Thymus (tissue), 11 donors: ENCODE results near the gene KCNQ2. TPM values are rescaled to one million over a fixed set of nuclear protein-coding genes. Genes with fewer than 3 reads are reported as not detected.

ENCODE experiments used
- DNase-seq, 9 donors: peaks; one replicate each; pipeline ENCODE4 v3.0.0-alpha.2; 2013; ENCODE audit warnings: low spot score in 9 of 9, low read depth in 6 of 9, missing footprints in 1 of 9
- H3K27ac ChIP-seq, 2 donors: one replicate each; pipeline ENCODE4 v1.5.1; 2013; ENCODE audit warnings: control low read depth in 1 of 2, low read depth in 1 of 2, low read length in 1 of 2, mild to moderate bottlenecking in 1 of 2, moderate library complexity in 1 of 2
- H3K27me3 ChIP-seq, 2 donors: one replicate each; pipeline ENCODE4 v1.5.1; 2013; ENCODE audit warnings: low read length in 1 of 2; ENCODE audit not compliant: control insufficient read depth in 2 of 2, insufficient read depth in 1 of 2
- H3K36me3 ChIP-seq, 2 donors: one replicate each; pipeline ENCODE4 v1.5.1; 2013; ENCODE audit warnings: low read length in 1 of 2, mild to moderate bottlenecking in 1 of 2, moderate library complexity in 1 of 2; ENCODE audit not compliant: control insufficient read depth in 2 of 2, insufficient read depth in 2 of 2
- H3K4me1 ChIP-seq, 2 donors: one replicate each; pipeline ENCODE4 v1.5.1; 2013; ENCODE audit warnings: low read length in 2 of 2; ENCODE audit not compliant: control insufficient read depth in 2 of 2, insufficient read depth in 2 of 2
- H3K4me3 ChIP-seq, 2 donors: one replicate each; pipeline ENCODE4 v1.5.1; 2013; ENCODE audit warnings: low read length in 2 of 2, control low read depth in 1 of 2, mild to moderate bottlenecking in 1 of 2
- H3K9me3 ChIP-seq, 2 donors: one replicate each; pipeline ENCODE4 v1.5.1; 2013; ENCODE audit warnings: low read length in 1 of 2, mild to moderate bottlenecking in 1 of 2; ENCODE audit not compliant: control insufficient read depth in 2 of 2, insufficient read depth in 1 of 2
- WGBS: extraction: QIAGEN DNeasy Blood & Tissue Kit; methylation state at CpG from one replicate; pipeline ENCODE4 v1.1.7; 2013; 5-methylcytosine and 5-hydroxymethylcytosine counted together
- polyA plus RNA-seq: library from polyadenylated mRNA; stranded (reverse); fragments of 200-250 nt; gene quantifications from one replicate; pipeline ENCODE4 v1.2.3, GENCODE V29; 2013
- total RNA-seq: library from RNA; stranded (reverse); fragments of 120-200 nt; gene quantifications from one replicate; pipeline ENCODE4 v1.2.4, GENCODE V29; 2013
- donor health status: healthy.

KCNQ2 gene
- total and polyA plus RNA-seq, 2 donors = 0.38 to 0.48 TPM

GRCh38 chr20:63435552-63435951 lies 36.9 kb downstream of the KCNQ2 start:
- WGBS = 81% methylated on average over 9 of the region's 9 CpGs
- Histone ChIP-seq H3K27ac (no peak overlapping the region), H3K27me3 (peaks cover 0 to 13% of the 10 kb centered on the region in 2 donors), H3K4me3 (no peak overlapping the region), H3K36me3 (no peaks in the 10 kb centered on the region), H3K4me1 (no peaks in the 10 kb centered on the region), H3K9me3 (peaks cover 0 to 5% of the 10 kb centered on the region in 2 donors)
- DNase-seq = no peak

- Histone ChIP-seq H3K9me3 (peaks cover 0 to 5% of the 10 kb centered on the region in 2 donors), H3K36me3 (no peaks in the 10 kb centered on the region), H3K27ac (no peak overlapping the region), H3K4me3 (no peak overlapping the region), H3K4me1 (no peaks in the 10 kb centered on the region), H3K27me3 (peaks cover 0 to 13% of the 10 kb centered on the region in 2 donors)
- WGBS = 29% methylated on average over 33 of the region's 33 CpGs
- DNase-seq = peak; percentile 11 to 71 (median 37)
These were observed 37.7 kb downstream of the KCNQ2 start for GRCh38 chr20:63434599-63435378.

GRCh38 chr20:63433756-63434531 lies 38.5 kb downstream of the KCNQ2 start:
- Histone ChIP-seq H3K4me3 (no peak overlapping the region), H3K27me3 (peaks cover 0 to 13% of the 10 kb centered on the region in 2 donors), H3K9me3 (peaks cover 0 to 5% of the 10 kb centered on the region in 2 donors), H3K36me3 (no peaks in the 10 kb centered on the region), H3K27ac (no peak overlapping the region), H3K4me1 (no peaks in the 10 kb centered on the region)
- DNase-seq = no peak
- WGBS = 93% methylated on average over 39 of the region's 39 CpGs

GRCh38 chr20:63433351-63433750 lies 39.1 kb downstream of the KCNQ2 start:
- Histone ChIP-seq H3K9me3 (peaks cover 0 to 5% of the 10 kb centered on the region in 2 donors), H3K27ac (no peak overlapping the region), H3K27me3 (peaks cover 0 to 13% of the 10 kb centered on the region in 2 donors), H3K36me3 (no peaks in the 10 kb centered on the region), H3K4me1 (no peaks in the 10 kb centered on the region), H3K4me3 (no peak overlapping the region)
- no peak for DNase-seq
- WGBS = 94% methylated on average over 18 of the region's 18 CpGs

- DNase-seq = no peak
- H3K4me1 ChIP-seq = no peaks in the 10 kb centered on the region
These were observed 39.7 kb downstream of the KCNQ2 start for GRCh38 chr20:63432577-63433325.

GRCh38 chr20:63431944-63432343 lies 40.5 kb downstream of the KCNQ2 start:
- Histone ChIP-seq H3K4me1 (no peaks in the 10 kb centered on the region), H3K4me3 (no peak overlapping the region), H3K9me3 (peaks cover 0 to 5% of the 10 kb centered on the region in 2 donors), H3K36me3 (no peaks in the 10 kb centered on the region), H3K27ac (no peak overlapping the region), H3K27me3 (peaks cover 0 to 11% of the 10 kb centered on the region in 2 donors)
- WGBS = 90% methylated on average over 1 of the region's 1 CpG
- no peak for DNase-seq

More at GRCh38 chr20:63432577-63433325, 39.7 kb downstream of the KCNQ2 start:
- H3K9me3 ChIP-seq = peaks cover 0 to 5% of the 10 kb centered on the region in 2 donors
- 95% methylated on average over 16 of the region's 16 CpGs for WGBS
- no peak overlapping the region for H3K4me3 ChIP-seq
- H3K27ac ChIP-seq = no peak overlapping the region
- H3K27me3 ChIP-seq = peaks cover 0 to 11% of the 10 kb centered on the region in 2 donors
- H3K36me3 ChIP-seq = no peaks in the 10 kb centered on the region

GRCh38 chr20:63430891-63431290 lies 41.6 kb downstream of the KCNQ2 start:
- H3K27me3 ChIP-seq = peaks cover 0 to 11% of the 10 kb centered on the region in 2 donors
- H3K4me3 ChIP-seq = no peak overlapping the region
- H3K4me1 ChIP-seq = no peaks in the 10 kb centered on the region
- H3K27ac ChIP-seq = no peak overlapping the region
- H3K9me3 ChIP-seq = peaks cover 0 to 5% of the 10 kb centered on the region in 2 donors
- no peak for DNase-seq
- WGBS = 86% methylated on average over 14 of the region's 14 CpGs
- no peaks in the 10 kb centered on the region for H3K36me3 ChIP-seq

GRCh38 chr20:63429992-63430391 lies 42.5 kb downstream of the KCNQ2 start:
- 97% methylated on average over 15 of the region's 15 CpGs for WGBS
- H3K36me3 ChIP-seq = no peaks in the 10 kb centered on the region
- no peaks in the 10 kb centered on the region for H3K4me1 ChIP-seq
- H3K4me3 ChIP-seq = no peak overlapping the region
- no peak overlapping the region for H3K27ac ChIP-seq
- no peak for DNase-seq
- peaks cover 0 to 7% of the 10 kb centered on the region in 2 donors for H3K27me3 ChIP-seq
- peaks cover 0 to 5% of the 10 kb centered on the region in 2 donors for H3K9me3 ChIP-seq
